ENCODE results near the gene SLC27A2.

The SLC27A2 gene

GRCh38 chr15:50180582-50180981 lies 1.4 kb upstream of the SLC27A2 start:
- Histone ChIP-seq H3K27ac (ENCODE audit: insufficient read depth, low read depth, low read length, poor library complexity, severe bottlenecking) (no peak overlapping the region), H3K9me3 (ENCODE audit: control insufficient read depth, low read length) (no peaks in the 10 kb centered on the region), H3K4me3 (ENCODE audit: insufficient read depth, low read depth, low read length) (no peak overlapping the region), H3K27me3 (ENCODE audit: control insufficient read depth, insufficient read depth, low read length, poor library complexity, severe bottlenecking) (peaks cover 45% of the 10 kb centered on the region), H3K4me1 (ENCODE audit: control insufficient read depth, insufficient read depth, low read length) (no peaks in the 10 kb centered on the region), H3K36me3 (ENCODE audit: control insufficient read depth, insufficient read depth, low read length) (no peaks in the 10 kb centered on the region)
- WGBS, 2 experiments, result 77% methylated on average over 7 of the region's 7 CpGs

GRCh38 chr15:50181201-50181968 lies 611 bp upstream of the SLC27A2 start:
- no peaks in the 10 kb centered on the region for H3K36me3 ChIP-seq (ENCODE audit: control insufficient read depth, insufficient read depth, low read length)
- H3K4me1 ChIP-seq (ENCODE audit: control insufficient read depth, insufficient read depth, low read length), result no peaks in the 10 kb centered on the region
- no peaks in the 10 kb centered on the region for H3K9me3 ChIP-seq (ENCODE audit: control insufficient read depth, low read length)
- 63 to 69% methylated on average over 16 of the region's 16 CpGs for WGBS, 2 experiments
- peak overlapping the region; percentile 66 for H3K4me3 ChIP-seq (ENCODE audit: insufficient read depth, low read depth, low read length)
- no peak overlapping the region for H3K27ac ChIP-seq (ENCODE audit: insufficient read depth, low read depth, low read length, poor library complexity, severe bottlenecking)
- H3K27me3 ChIP-seq (ENCODE audit: control insufficient read depth, insufficient read depth, low read length, poor library complexity, severe bottlenecking), result peaks cover 45% of the 10 kb centered on the region

- no peak overlapping the region for H3K27ac ChIP-seq (ENCODE audit: insufficient read depth, low read depth, low read length, poor library complexity, severe bottlenecking)
- 2 to 3% methylated on average over 80 of the region's 80 CpGs for WGBS, 2 experiments
- no peaks in the 10 kb centered on the region for H3K36me3 ChIP-seq (ENCODE audit: control insufficient read depth, insufficient read depth, low read length)
Measured at GRCh38 chr15:50182219-50183013, 420 bp downstream of the SLC27A2 start.

GRCh38 chr15:50183112-50183794 lies 1.3 kb downstream of the SLC27A2 start:
- no peaks in the 10 kb centered on the region for H3K9me3 ChIP-seq (ENCODE audit: control insufficient read depth, low read length)
- 76 to 82% methylated on average over 2 of the region's 2 CpGs for WGBS, 2 experiments
- peaks cover 45% of the 10 kb centered on the region for H3K27me3 ChIP-seq (ENCODE audit: control insufficient read depth, insufficient read depth, low read length, poor library complexity, severe bottlenecking)
- no peaks in the 10 kb centered on the region for H3K4me1 ChIP-seq (ENCODE audit: control insufficient read depth, insufficient read depth, low read length)
- no peaks in the 10 kb centered on the region for H3K36me3 ChIP-seq (ENCODE audit: control insufficient read depth, insufficient read depth, low read length)
- H3K27ac ChIP-seq (ENCODE audit: insufficient read depth, low read depth, low read length, poor library complexity, severe bottlenecking), result no peak overlapping the region
- no peak overlapping the region for H3K4me3 ChIP-seq (ENCODE audit: insufficient read depth, low read depth, low read length)

More at GRCh38 chr15:50182219-50183013, 420 bp downstream of the SLC27A2 start:
- H3K4me3 ChIP-seq (ENCODE audit: insufficient read depth, low read depth, low read length), result peak overlapping the region; percentile 66
- peaks cover 45% of the 10 kb centered on the region for H3K27me3 ChIP-seq (ENCODE audit: control insufficient read depth, insufficient read depth, low read length, poor library complexity, severe bottlenecking)
- H3K9me3 ChIP-seq (ENCODE audit: control insufficient read depth, low read length), result no peaks in the 10 kb centered on the region
- no peaks in the 10 kb centered on the region for H3K4me1 ChIP-seq (ENCODE audit: control insufficient read depth, insufficient read depth, low read length)

GRCh38 chr15:50184863-50185504 lies 3.0 kb downstream of the SLC27A2 start:
- H3K4me1 ChIP-seq (ENCODE audit: control insufficient read depth, insufficient read depth, low read length), result no peaks in the 10 kb centered on the region
- H3K27me3 ChIP-seq (ENCODE audit: control insufficient read depth, insufficient read depth, low read length, poor library complexity, severe bottlenecking), result peaks cover 42% of the 10 kb centered on the region
- 58 to 62% methylated on average over 3 of the region's 3 CpGs for WGBS, 2 experiments
- no peak overlapping the region for H3K4me3 ChIP-seq (ENCODE audit: insufficient read depth, low read depth, low read length)
- H3K9me3 ChIP-seq (ENCODE audit: control insufficient read depth, low read length), result no peaks in the 10 kb centered on the region
- H3K36me3 ChIP-seq (ENCODE audit: control insufficient read depth, insufficient read depth, low read length), result no peaks in the 10 kb centered on the region
- H3K27ac ChIP-seq (ENCODE audit: insufficient read depth, low read depth, low read length, poor library complexity, severe bottlenecking), result no peak overlapping the region

GRCh38 chr15:50186090-50186489 lies 4.1 kb downstream of the SLC27A2 start:
- WGBS, 2 experiments, result 88 to 94% methylated on average over 4 of the region's 4 CpGs
- H3K9me3 ChIP-seq (ENCODE audit: control insufficient read depth, low read length), result no peaks in the 10 kb centered on the region
- H3K4me1 ChIP-seq (ENCODE audit: control insufficient read depth, insufficient read depth, low read length), result no peaks in the 10 kb centered on the region
- no peaks in the 10 kb centered on the region for H3K36me3 ChIP-seq (ENCODE audit: control insufficient read depth, insufficient read depth, low read length)
- no peak overlapping the region for H3K4me3 ChIP-seq (ENCODE audit: insufficient read depth, low read depth, low read length)
- peaks cover 31% of the 10 kb centered on the region for H3K27me3 ChIP-seq (ENCODE audit: control insufficient read depth, insufficient read depth, low read length, poor library complexity, severe bottlenecking)
- no peak overlapping the region for H3K27ac ChIP-seq (ENCODE audit: insufficient read depth, low read depth, low read length, poor library complexity, severe bottlenecking)

GRCh38 chr15:50186752-50187151 lies 4.8 kb downstream of the SLC27A2 start:
- H3K4me1 ChIP-seq (ENCODE audit: control insufficient read depth, insufficient read depth, low read length), result no peaks in the 10 kb centered on the region
- H3K27ac ChIP-seq (ENCODE audit: insufficient read depth, low read depth, low read length, poor library complexity, severe bottlenecking), result no peak overlapping the region

GRCh38 chr15:50187525-50187924 lies 5.5 kb downstream of the SLC27A2 start:
- Histone ChIP-seq H3K9me3 (ENCODE audit: control insufficient read depth, low read length) (no peaks in the 10 kb centered on the region), H3K4me1 (ENCODE audit: control insufficient read depth, insufficient read depth, low read length) (no peaks in the 10 kb centered on the region), H3K4me3 (ENCODE audit: insufficient read depth, low read depth, low read length) (no peak overlapping the region), H3K36me3 (ENCODE audit: control insufficient read depth, insufficient read depth, low read length) (no peaks in the 10 kb centered on the region), H3K27me3 (ENCODE audit: control insufficient read depth, insufficient read depth, low read length, poor library complexity, severe bottlenecking) (peaks cover 17% of the 10 kb centered on the region), H3K27ac (ENCODE audit: insufficient read depth, low read depth, low read length, poor library complexity, severe bottlenecking) (no peak overlapping the region)
- 75 to 79% methylated on average over 2 of the region's 2 CpGs for WGBS, 2 experiments

More at GRCh38 chr15:50186752-50187151, 4.8 kb downstream of the SLC27A2 start:
- Histone ChIP-seq H3K36me3 (ENCODE audit: control insufficient read depth, insufficient read depth, low read length) (no peaks in the 10 kb centered on the region), H3K27me3 (ENCODE audit: control insufficient read depth, insufficient read depth, low read length, poor library complexity, severe bottlenecking) (peaks cover 24% of the 10 kb centered on the region), H3K4me3 (ENCODE audit: insufficient read depth, low read depth, low read length) (no peak overlapping the region), H3K9me3 (ENCODE audit: control insufficient read depth, low read length) (no peaks in the 10 kb centered on the region)
- WGBS, 2 experiments, result 100% methylated on average over 1 of the region's 1 CpG

- Histone ChIP-seq H3K27ac (ENCODE audit: insufficient read depth, low read depth, low read length, poor library complexity, severe bottlenecking) (no peak overlapping the region), H3K4me1 (ENCODE audit: control insufficient read depth, insufficient read depth, low read length) (no peaks in the 10 kb centered on the region), H3K27me3 (ENCODE audit: control insufficient read depth, insufficient read depth, low read length, poor library complexity, severe bottlenecking) (peaks cover 12% of the 10 kb centered on the region), H3K4me3 (ENCODE audit: insufficient read depth, low read depth, low read length) (no peak overlapping the region), H3K9me3 (ENCODE audit: control insufficient read depth, low read length) (no peaks in the 10 kb centered on the region), H3K36me3 (ENCODE audit: control insufficient read depth, insufficient read depth, low read length) (no peaks in the 10 kb centered on the region)
- 94% methylated on average over 2 of the region's 2 CpGs for WGBS, 2 experiments
Measured at GRCh38 chr15:50187997-50188396, 6.0 kb downstream of the SLC27A2 start.

All from ectodermal cell (in vitro differentiated cells).